ENCODE measurements around the gene GMCL1.

GRCh38 chr2:69786052-69786560, 43.4 kb upstream of the GMCL1 start:
- TF ChIP-seq TCF7 (IDR thresholded peaks at IDR 0.05; ENCODE audit: borderline replicate concordance): no peak
- no peak for TF ChIP-seq HNRNPUL1 (IDR thresholded peaks at IDR 0.05; ENCODE audit: low read length)
- TF ChIP-seq CTCF (IDR thresholded peaks at IDR 0.05 in 2 of 3, conservative IDR thresholded peaks at IDR 0.05 in 1 of 3; ENCODE audit: insufficient read depth in 2 of 3, low read depth in 1 of 3, low read length in 3 of 3): no peak
- no peak for TF ChIP-seq ZNF512 (tag; IDR thresholded peaks at IDR 0.05)
